Bronchial epithelial cell (primary cell): ENCODE measurements around the gene GNLY. TPM values are rescaled to one million over a fixed set of nuclear protein-coding genes. Genes with fewer than 3 reads are reported as not detected.

ENCODE experiments used
- DNase-seq: peaks from one replicate; pipeline ENCODE4 v3.0.0-alpha.2; 2010; ENCODE audit warnings: low read depth
- FAIRE-seq: peaks from 2 replicates; lab custom pipeline; 2011; peaks lifted over from hg19 to GRCh38; lab: Jason Lieb, UNC
- H3K27me3 ChIP-seq: 2 replicates; pipeline ENCODE4 v1.5.1; 2011; ENCODE audit warnings: low read length; ENCODE audit not compliant: control insufficient read depth, insufficient read depth
- H3K36me3 ChIP-seq: 2 replicates; pipeline ENCODE4 v1.5.1; 2011; ENCODE audit warnings: low read length; ENCODE audit not compliant: control insufficient read depth, insufficient read depth
- H3K4me3 ChIP-seq: 2 replicates; pipeline ENCODE4 v1.5.1; 2011; ENCODE audit warnings: mild to moderate bottlenecking, low read depth, low read length, control low read depth
- CTCF ChIP-seq: IDR thresholded peaks from 2 replicates; pipeline ENCODE4 v1.5.1; 2011; ENCODE audit warnings: mild to moderate bottlenecking, moderate library complexity, low read length, control low read depth, inconsistent platforms; ENCODE audit not compliant: insufficient read depth, severe bottlenecking
- total RNA-seq: library from RNA; depleted of rRNA; stranded (reverse); fragments of >200 nt; gene quantifications from 2 replicates; pipeline ENCODE4 v1.2.1, GENCODE V29; 2014

Gene GNLY
- total RNA-seq, 1 donor from 2014 or later: not detected

- Histone ChIP-seq H3K36me3 (no peaks in the 10 kb centered on the region), H3K27me3 (peaks cover 5% of the 10 kb centered on the region), H3K4me3 (no peak overlapping the region)
- DNase-seq (no peak), FAIRE-seq (no peak)
- no peak for TF ChIP-seq CTCF
Observed at GRCh38 chr2:85678377-85678776, 15.8 kb upstream of the GNLY start.

GRCh38 chr2:85678794-85679672, 15.1 kb upstream of the GNLY start:
- H3K4me3 ChIP-seq: no peak overlapping the region
- FAIRE-seq: no peak

GRCh38 chr2:85680707-85681371, 13.3 kb upstream of the GNLY start:
- no peaks in the 10 kb centered on the region for H3K36me3 ChIP-seq
- DNase-seq: peak; percentile 47
- FAIRE-seq: no peak
- H3K4me3 ChIP-seq: no peak overlapping the region
- H3K27me3 ChIP-seq: peaks cover 2% of the 10 kb centered on the region
- TF ChIP-seq CTCF: no peak

More at GRCh38 chr2:85678794-85679672, 15.1 kb upstream of the GNLY start:
- no peaks in the 10 kb centered on the region for H3K36me3 ChIP-seq
- H3K27me3 ChIP-seq: peaks cover 5% of the 10 kb centered on the region
- peak; percentile 67 for DNase-seq
- TF ChIP-seq CTCF: peak; percentile 99

GRCh38 chr2:85681372-85681763, 12.8 kb upstream of the GNLY start:
- H3K36me3 ChIP-seq: no peaks in the 10 kb centered on the region
- peaks cover 2% of the 10 kb centered on the region for H3K27me3 ChIP-seq
- no peak for TF ChIP-seq CTCF
- no peak overlapping the region for H3K4me3 ChIP-seq
- no peak for DNase-seq
- no peak for FAIRE-seq

GRCh38 chr2:85681776-85682175, 12.4 kb upstream of the GNLY start:
- no peak overlapping the region for H3K4me3 ChIP-seq
- DNase-seq: no peak
- TF ChIP-seq CTCF: no peak
- peak; percentile 47 for FAIRE-seq
- H3K27me3 ChIP-seq: peaks cover 2% of the 10 kb centered on the region
- H3K36me3 ChIP-seq: no peaks in the 10 kb centered on the region
